ENCODE measurements around the gene CCR5AS.

The CCR5AS gene

GRCh38 chr3:46406788-46407611 lies at the start of gene CCR5AS, which contains the start of gene CCRL2:
TSS of gene CCR5AS (minus strand) at chr3:46407066.
TSS of gene CCRL2 (plus strand) at chr3:46407259. CDS start at chr3:46408080, 821 bp downstream.
- peaks cover 4% of the 10 kb centered on the region for H3K27me3 Mint-ChIP-seq
- peak within 1 kb of the TSS; percentile 77 for H3K4me3 Mint-ChIP-seq
- DNase-seq, result peak; percentile 62
- peaks cover 4% of the 10 kb centered on the region for H3K9me3 Mint-ChIP-seq
- peak within 1 kb of the TSS; percentile 91 for H3K27ac Mint-ChIP-seq
- no peaks in the 10 kb centered on the region for H3K36me3 Mint-ChIP-seq (ENCODE audit: low read depth)
- peaks cover 34% of the 10 kb centered on the region for H3K4me1 Mint-ChIP-seq (ENCODE audit: low read depth)

DNA sequence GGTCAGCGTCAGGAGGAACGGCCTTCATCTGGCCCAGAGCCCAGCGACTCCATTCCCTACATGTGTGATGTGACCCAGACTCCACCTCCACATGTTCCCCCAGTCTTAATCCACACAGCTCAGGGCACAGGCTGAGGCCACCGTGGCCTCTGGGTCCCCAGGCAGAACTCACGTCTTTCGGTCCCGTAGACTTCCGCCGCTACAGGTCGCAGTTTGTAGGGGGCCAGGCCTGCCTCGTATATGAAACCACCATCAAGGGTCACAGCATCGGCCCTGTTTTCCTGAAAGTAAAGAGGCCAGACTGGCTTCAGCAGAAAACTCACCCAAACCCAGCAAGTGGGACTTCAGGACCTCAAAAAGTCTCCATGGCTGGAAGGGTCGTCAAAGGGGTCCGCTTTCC lies 49.3 kb upstream of the CCR5AS start:
- H3K9me3 Mint-ChIP-seq, result no peaks in the 10 kb centered on the region
- no peak overlapping the region for H3K27ac Mint-ChIP-seq
- peaks cover 21% of the 10 kb centered on the region for H3K27me3 Mint-ChIP-seq
- no peak for DNase-seq
- no peaks in the 10 kb centered on the region for H3K36me3 Mint-ChIP-seq (ENCODE audit: low read depth)
- no peak overlapping the region for H3K4me3 Mint-ChIP-seq
- no peaks in the 10 kb centered on the region for H3K4me1 Mint-ChIP-seq (ENCODE audit: low read depth)

- no peak overlapping the region for H3K4me3 Mint-ChIP-seq
- H3K27me3 Mint-ChIP-seq, result peaks cover 15% of the 10 kb centered on the region
- H3K4me1 Mint-ChIP-seq (ENCODE audit: low read depth), result no peaks in the 10 kb centered on the region
- no peaks in the 10 kb centered on the region for H3K9me3 Mint-ChIP-seq
- no peak for DNase-seq
- no peaks in the 10 kb centered on the region for H3K36me3 Mint-ChIP-seq (ENCODE audit: low read depth)
- no peak overlapping the region for H3K27ac Mint-ChIP-seq
These were observed 48.6 kb upstream of the CCR5AS start for GRCh38 chr3:46455231-46456115.

DNA sequence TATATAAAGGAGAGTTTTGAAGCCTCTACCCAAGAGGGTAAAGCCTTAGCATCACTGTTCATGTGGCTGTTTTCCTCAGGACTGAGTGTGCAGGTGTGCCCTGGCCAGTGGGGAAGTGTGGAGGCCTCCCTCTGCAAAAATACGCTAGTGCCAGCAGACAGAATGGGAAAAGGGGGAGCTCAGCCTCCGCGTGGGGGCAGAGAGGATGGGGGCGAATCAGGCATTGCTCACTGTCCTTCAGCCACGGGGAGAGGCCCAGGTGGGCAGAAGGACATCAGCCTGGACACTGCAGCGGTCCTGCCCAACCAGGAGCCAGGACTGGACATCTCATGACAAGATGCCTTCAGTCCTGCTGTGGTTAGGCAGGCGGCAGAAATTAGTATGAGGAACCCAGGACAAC lies 47.7 kb upstream of the CCR5AS start:
- no peaks in the 10 kb centered on the region for H3K4me1 Mint-ChIP-seq (ENCODE audit: low read depth)
- H3K9me3 Mint-ChIP-seq, result no peaks in the 10 kb centered on the region
- H3K27me3 Mint-ChIP-seq, result peaks cover 6% of the 10 kb centered on the region
- DNase-seq, result no peak
- H3K27ac Mint-ChIP-seq, result no peak overlapping the region
- H3K4me3 Mint-ChIP-seq, result no peak overlapping the region
- H3K36me3 Mint-ChIP-seq (ENCODE audit: low read depth), result no peaks in the 10 kb centered on the region

DNA sequence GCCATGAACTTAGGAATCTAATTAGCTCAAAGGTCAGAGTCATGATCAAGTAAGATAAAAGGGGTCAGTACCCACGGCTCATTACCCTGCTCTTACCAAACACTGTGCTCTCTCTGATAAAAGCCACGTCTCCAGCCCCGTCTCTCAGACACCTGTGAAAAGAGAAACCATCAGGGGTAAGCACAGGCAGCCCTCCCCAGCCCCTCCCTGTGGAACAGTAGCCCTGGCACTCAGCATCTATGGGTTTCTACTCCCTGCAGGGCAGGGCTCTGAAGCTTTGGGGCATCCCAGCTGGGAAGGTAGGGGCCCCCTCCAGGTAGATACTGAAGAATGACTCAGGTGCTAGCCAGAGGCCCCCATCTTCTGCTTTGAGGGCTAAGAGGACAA lies 47.3 kb upstream of the CCR5AS start:
- Mint-ChIP-seq H3K27me3 (peaks cover 3% of the 10 kb centered on the region), H3K36me3 (ENCODE audit: low read depth) (no peaks in the 10 kb centered on the region), H3K4me1 (ENCODE audit: low read depth) (no peaks in the 10 kb centered on the region), H3K9me3 (no peaks in the 10 kb centered on the region), H3K4me3 (no peak overlapping the region), H3K27ac (no peak overlapping the region)
- no peak for DNase-seq

- Mint-ChIP-seq H3K27me3 (peaks cover 7% of the 10 kb centered on the region), H3K9me3 (no peaks in the 10 kb centered on the region), H3K27ac (no peak overlapping the region), H3K36me3 (ENCODE audit: low read depth) (no peaks in the 10 kb centered on the region), H3K4me1 (ENCODE audit: low read depth) (no peaks in the 10 kb centered on the region), H3K4me3 (no peak overlapping the region)
- no peak for DNase-seq
These were observed 46.8 kb upstream of the CCR5AS start for GRCh38 chr3:46453526-46454208.

GRCh38 chr3:46449755-46450552 lies 43.1 kb upstream of the CCR5AS start:
- Mint-ChIP-seq H3K4me3 (no peak overlapping the region), H3K27me3 (peaks cover 7% of the 10 kb centered on the region), H3K27ac (no peak overlapping the region), H3K36me3 (ENCODE audit: low read depth) (no peaks in the 10 kb centered on the region), H3K9me3 (no peaks in the 10 kb centered on the region), H3K4me1 (ENCODE audit: low read depth) (no peaks in the 10 kb centered on the region)
- no peak for DNase-seq

- H3K27ac Mint-ChIP-seq, result no peak overlapping the region
- H3K4me3 Mint-ChIP-seq, result no peak overlapping the region
- DNase-seq, result no peak
- H3K36me3 Mint-ChIP-seq (ENCODE audit: low read depth), result no peaks in the 10 kb centered on the region
- H3K9me3 Mint-ChIP-seq, result no peaks in the 10 kb centered on the region
- H3K27me3 Mint-ChIP-seq, result peaks cover 7% of the 10 kb centered on the region
- H3K4me1 Mint-ChIP-seq (ENCODE audit: low read depth), result no peaks in the 10 kb centered on the region
These were observed 41.9 kb upstream of the CCR5AS start for GRCh38 chr3:46448721-46449120.

- Mint-ChIP-seq H3K9me3 (no peaks in the 10 kb centered on the region), H3K36me3 (ENCODE audit: low read depth) (no peaks in the 10 kb centered on the region), H3K4me3 (no peak overlapping the region), H3K4me1 (ENCODE audit: low read depth) (no peaks in the 10 kb centered on the region), H3K27me3 (peaks cover 4% of the 10 kb centered on the region), H3K27ac (no peak overlapping the region)
- DNase-seq, result no peak
These were observed 40.5 kb upstream of the CCR5AS start for GRCh38 chr3:46447228-46447985.

- Mint-ChIP-seq H3K27me3 (no peaks in the 10 kb centered on the region), H3K4me1 (ENCODE audit: low read depth) (peaks cover 19% of the 10 kb centered on the region), H3K4me3 (no peak overlapping the region), H3K9me3 (no peaks in the 10 kb centered on the region), H3K27ac (no peak overlapping the region), H3K36me3 (ENCODE audit: low read depth) (no peaks in the 10 kb centered on the region)
- DNase-seq, result no peak
These were observed 36.0 kb upstream of the CCR5AS start for GRCh38 chr3:46442576-46443530.

DNA sequence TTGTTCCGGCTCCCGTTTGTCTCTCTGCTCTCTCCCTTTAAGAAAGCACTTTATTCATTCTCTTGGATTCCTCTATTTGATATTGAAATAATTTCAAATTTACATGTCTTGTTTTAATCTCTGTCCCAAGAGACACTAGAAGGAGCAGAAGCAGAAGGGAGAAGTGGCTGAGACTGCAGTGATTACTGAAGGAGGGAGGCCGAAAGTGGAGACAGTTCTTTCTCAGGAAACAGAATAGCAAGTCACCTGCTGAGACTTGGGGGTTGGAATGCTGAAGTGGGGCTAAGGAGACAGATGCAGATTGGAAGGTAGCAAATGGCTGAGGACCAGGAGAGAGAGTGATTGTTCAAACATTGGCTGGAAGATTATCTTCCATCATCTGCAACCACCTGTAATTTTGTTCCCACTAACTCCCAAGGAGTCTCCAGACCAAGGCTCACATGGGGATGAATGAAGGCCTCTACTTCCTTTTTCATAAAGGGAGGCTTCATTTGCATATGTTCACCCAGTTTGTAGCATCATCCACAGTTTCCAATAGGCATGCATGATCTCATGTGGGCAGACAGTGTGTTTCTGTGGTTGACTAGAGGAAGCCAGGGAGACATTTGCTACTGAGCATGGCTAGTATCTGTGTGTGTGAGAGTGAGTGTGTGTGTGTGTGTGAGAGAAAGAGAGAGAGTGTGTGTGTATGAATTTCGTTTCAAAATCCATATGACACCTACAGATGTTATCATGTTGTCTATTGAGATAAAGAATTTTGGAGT lies 33.8 kb upstream of the CCR5AS start:
- no peaks in the 10 kb centered on the region for H3K36me3 Mint-ChIP-seq (ENCODE audit: low read depth)
- no peak overlapping the region for H3K27ac Mint-ChIP-seq

DNA sequence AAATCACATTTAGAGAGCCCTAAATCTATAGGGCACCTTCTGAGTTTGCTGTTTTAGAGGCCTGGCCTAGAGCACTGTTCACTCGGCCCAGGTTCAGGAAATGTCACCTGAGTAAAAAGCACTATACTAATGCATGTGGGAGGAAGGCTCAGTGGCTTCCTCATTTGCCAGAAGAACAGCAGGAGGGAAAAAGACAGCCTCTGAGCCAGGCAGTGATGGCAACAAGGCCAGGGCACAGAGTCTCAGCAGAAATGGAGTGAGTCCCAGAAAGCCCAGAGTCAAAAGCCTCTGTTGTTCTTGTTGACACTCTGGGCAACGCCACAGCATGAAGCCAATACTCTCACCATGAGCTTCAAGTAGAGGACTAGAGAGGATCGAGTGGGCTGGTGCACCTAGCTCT lies 32.0 kb upstream of the CCR5AS start:
- Mint-ChIP-seq H3K4me3 (no peak overlapping the region), H3K27me3 (no peaks in the 10 kb centered on the region), H3K4me1 (ENCODE audit: low read depth) (peaks cover 19% of the 10 kb centered on the region), H3K9me3 (no peaks in the 10 kb centered on the region), H3K36me3 (ENCODE audit: low read depth) (no peaks in the 10 kb centered on the region), H3K27ac (no peak overlapping the region)
- no peak for DNase-seq

More for the DNA sequence above, 33.8 kb upstream of the CCR5AS start:
- no peaks in the 10 kb centered on the region for H3K27me3 Mint-ChIP-seq
- H3K9me3 Mint-ChIP-seq, result no peaks in the 10 kb centered on the region
- no peak for DNase-seq
- no peak overlapping the region for H3K4me3 Mint-ChIP-seq
- H3K4me1 Mint-ChIP-seq (ENCODE audit: low read depth), result peaks cover 19% of the 10 kb centered on the region

Measured in activated T-cell treated with anti-CD3 and anti-CD28 coated beads, Interleukin-2, amount 50 U/mL, for 24 hours (primary cell).